Kidney (tissue), 14 donors: Measurements from ENCODE around the gene HPSE. TPM values are rescaled to one million over a fixed set of nuclear protein-coding genes. Genes with fewer than 3 reads are reported as not detected.

ENCODE experiments used
- DNase-seq, 5 donors: peaks; one replicate each; pipeline ENCODE4 v3.0.0-alpha.2; 2013 to 2020
- FAIRE-seq: peaks from 2 replicates; lab custom pipeline; 2012; peaks lifted over from hg19 to GRCh38; lab: Jason Lieb, UNC
- H3K27ac ChIP-seq, 2 donors: one replicate each; pipeline ENCODE4 v1.7.0; 2013; ENCODE audit warnings: low read depth in 2 of 2, low read length in 2 of 2, inconsistent platforms in 1 of 2
- H3K27me3 ChIP-seq: one replicate; pipeline ENCODE4 v1.7.1; 2013; ENCODE audit warnings: low read length, inconsistent platforms; ENCODE audit not compliant: control insufficient read depth, insufficient read depth
- H3K36me3 ChIP-seq, 3 donors: one replicate each; pipeline versions ENCODE4 v1.7.0 to v1.7.1; 2013; ENCODE audit warnings: low read length in 3 of 3, control low read depth in 1 of 3, inconsistent platforms in 1 of 3; ENCODE audit not compliant: insufficient read depth in 3 of 3, control insufficient read depth in 2 of 3
- H3K4me1 ChIP-seq, 3 donors: one replicate each; pipeline versions ENCODE4 v1.7.0 to v1.7.1; 2013; ENCODE audit warnings: low read length in 3 of 3, inconsistent platforms in 1 of 3, low read depth in 1 of 3; ENCODE audit not compliant: control insufficient read depth in 2 of 3, insufficient read depth in 2 of 3
- H3K4me3 ChIP-seq, 3 donors: one replicate each; pipeline versions ENCODE4 v1.7.0 to v1.8.1; 2013; ENCODE audit warnings: low read length in 3 of 3, control low read depth in 1 of 3, inconsistent platforms in 1 of 3
- H3K9ac ChIP-seq, 3 donors: one replicate each; pipeline versions ENCODE4 v1.7.0 to v1.7.1; 2013; ENCODE audit warnings: low read length in 3 of 3, control low read depth in 1 of 3, inconsistent platforms in 1 of 3
- H3K9me3 ChIP-seq, 3 donors: one replicate each; pipeline versions ENCODE4 v1.7.0 to v1.7.1; 2013; ENCODE audit warnings: low read length in 3 of 3, control low read depth in 1 of 3, inconsistent platforms in 1 of 3; ENCODE audit not compliant: control insufficient read depth in 2 of 3, insufficient read depth in 1 of 3
- intact Hi-C: fragments of 100-400 bp; cut with DNase I; formaldehyde crosslinking; loops from one replicate; pipeline ENCODE4 v1.11.1; 2022
- polyA plus RNA-seq: library from polyadenylated mRNA; stranded (reverse); fragments of 350-450 nt; fragmentation: Illumina TruSeq; extraction: RNeasy Lipid Tissue Mini Kit (QIAGEN cat#74804); gene quantifications from one replicate; pipeline ENCODE4 v1.2.3, GENCODE V29; 2014; ENCODE audit warnings: low read depth, low replicate concordance; ENCODE audit not compliant: insufficient read depth
- total RNA-seq: library from RNA; stranded (reverse); fragmentation: NEBNext Ultra II Directional; extraction: Animal tissue kit (Norgen Biotek cat#: 25700); gene quantifications from one replicate; pipeline ENCODE4 v1.2.1, GENCODE V29; 2021
- TF ChIP-seq, protein P1 (sequence below): IDR thresholded peaks from 3 replicates; pipeline ENCODE4 v1.5.1; 2012; ENCODE audit warnings: mild to moderate bottlenecking, moderate library complexity, borderline replicate concordance; ENCODE audit not compliant: insufficient read depth; ENCODE audit errors: extremely low read depth
- donor health status: control.
- donor health status: control.
- donor health status: control.
- donor health status: control.
- donor health status: control.
- donor health status: DM: yes; HTN: yes; CAD: no.
- donor health status: Normal renal cell carcinoma (clear cell type).

The HPSE gene
- total and polyA plus RNA-seq, 2 donors from 2014 or later = 1.9 to 6.8 TPM

DNA sequence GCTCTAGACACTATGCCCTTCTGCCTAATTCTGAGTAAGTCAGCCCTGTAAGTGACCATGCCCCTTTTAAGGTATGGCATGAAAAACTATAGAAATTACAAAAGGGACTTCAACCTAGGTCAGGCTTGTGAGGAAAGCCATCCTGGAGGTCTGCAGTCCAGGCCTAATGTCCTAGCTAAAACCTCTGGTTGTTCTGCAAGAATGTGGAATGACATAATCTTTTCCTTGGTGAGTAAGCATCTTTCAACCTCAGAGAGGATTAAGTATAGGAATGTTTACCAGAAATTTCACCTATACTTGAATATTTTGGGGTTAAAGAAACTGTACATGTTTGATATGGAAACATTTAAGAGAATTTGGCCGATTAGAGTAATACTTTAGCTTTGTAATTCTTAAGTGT is 23.8 kb upstream of the HPSE start:
- Histone ChIP-seq H3K4me1 (peaks cover 0 to 5% (median 0%) of the 10 kb centered on the region in 3 donors), H3K36me3 (no peaks in the 10 kb centered on the region), H3K27ac (no peak overlapping the region), H3K9ac (no peak overlapping the region), H3K4me3 (no peak overlapping the region), H3K27me3 (no peaks in the 10 kb centered on the region), H3K9me3 (no peaks in the 10 kb centered on the region)
- intact Hi-C loops = no loop called here
- TF ChIP-seq, protein P1, sequence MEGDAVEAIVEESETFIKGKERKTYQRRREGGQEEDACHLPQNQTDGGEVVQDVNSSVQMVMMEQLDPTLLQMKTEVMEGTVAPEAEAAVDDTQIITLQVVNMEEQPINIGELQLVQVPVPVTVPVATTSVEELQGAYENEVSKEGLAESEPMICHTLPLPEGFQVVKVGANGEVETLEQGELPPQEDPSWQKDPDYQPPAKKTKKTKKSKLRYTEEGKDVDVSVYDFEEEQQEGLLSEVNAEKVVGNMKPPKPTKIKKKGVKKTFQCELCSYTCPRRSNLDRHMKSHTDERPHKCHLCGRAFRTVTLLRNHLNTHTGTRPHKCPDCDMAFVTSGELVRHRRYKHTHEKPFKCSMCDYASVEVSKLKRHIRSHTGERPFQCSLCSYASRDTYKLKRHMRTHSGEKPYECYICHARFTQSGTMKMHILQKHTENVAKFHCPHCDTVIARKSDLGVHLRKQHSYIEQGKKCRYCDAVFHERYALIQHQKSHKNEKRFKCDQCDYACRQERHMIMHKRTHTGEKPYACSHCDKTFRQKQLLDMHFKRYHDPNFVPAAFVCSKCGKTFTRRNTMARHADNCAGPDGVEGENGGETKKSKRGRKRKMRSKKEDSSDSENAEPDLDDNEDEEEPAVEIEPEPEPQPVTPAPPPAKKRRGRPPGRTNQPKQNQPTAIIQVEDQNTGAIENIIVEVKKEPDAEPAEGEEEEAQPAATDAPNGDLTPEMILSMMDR = no peak
- FAIRE-seq (no peak), DNase-seq (no peak)

DNA sequence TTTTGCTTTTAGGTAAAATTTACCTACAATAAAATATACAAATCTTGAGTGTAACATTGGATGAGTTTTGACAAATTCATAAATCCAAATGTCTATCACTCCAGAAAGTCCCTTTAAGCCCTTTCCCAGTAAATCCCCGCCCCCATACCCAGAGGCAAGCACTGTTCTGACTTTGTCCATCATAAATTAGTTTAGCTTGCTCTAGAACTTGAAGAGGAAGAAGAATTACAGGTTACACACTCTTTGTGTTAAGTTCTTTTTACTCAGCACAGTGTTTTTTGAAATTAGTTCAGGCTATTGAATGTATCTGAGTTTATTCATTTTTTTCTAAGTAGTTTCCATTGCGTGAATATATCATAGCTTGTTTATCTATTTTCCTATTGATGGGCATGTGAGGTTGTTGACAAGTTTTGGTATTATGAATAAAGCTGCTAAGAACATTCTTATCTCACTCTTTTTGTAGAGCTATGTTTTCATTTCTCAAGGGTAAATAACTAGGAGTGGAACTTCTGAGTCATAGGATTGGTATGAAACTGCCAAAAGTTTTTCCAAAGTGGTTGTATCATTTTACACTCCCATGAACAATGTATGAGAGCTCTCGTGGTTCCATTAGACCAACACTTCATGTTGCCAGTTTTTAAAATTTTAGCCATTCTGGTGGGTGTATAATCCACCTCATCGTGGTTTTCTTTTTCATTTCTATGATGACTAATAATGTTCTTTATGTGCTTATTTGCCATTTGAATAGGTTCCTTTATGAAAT is 22.4 kb upstream of the HPSE start:
- no peaks in the 10 kb centered on the region for H3K27me3 ChIP-seq
- no peaks in the 10 kb centered on the region for H3K4me1 ChIP-seq
- intact Hi-C loops = no loop called here
- H3K36me3 ChIP-seq = no peaks in the 10 kb centered on the region
- FAIRE-seq (peak; percentile 54), DNase-seq (peak in 2 of 5 donors; percentile 14 to 33)
- H3K27ac ChIP-seq = peak overlapping the region in 1 of 2 donors; percentile 11
- no peak overlapping the region for H3K9ac ChIP-seq
- no peak overlapping the region for H3K4me3 ChIP-seq
- no peaks in the 10 kb centered on the region for H3K9me3 ChIP-seq
- TF ChIP-seq, protein P1 = no peak

DNA sequence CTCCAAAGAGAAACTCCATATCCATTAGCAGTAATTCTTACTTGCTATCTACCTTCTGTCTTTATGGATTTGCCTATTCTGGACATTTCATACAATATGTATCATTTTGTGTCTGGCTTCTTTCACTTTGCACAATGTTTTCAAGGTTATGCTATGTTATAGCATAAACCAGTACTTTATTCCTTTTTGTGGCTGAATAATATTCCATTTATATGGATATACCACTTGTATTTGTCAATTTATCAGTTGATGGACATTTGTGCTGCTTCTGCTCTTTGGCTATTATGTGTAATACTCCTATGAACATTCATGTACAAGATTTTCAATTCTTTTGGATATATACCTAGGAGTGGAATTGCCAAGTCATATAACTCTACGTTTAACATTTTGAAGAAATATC is 18.9 kb upstream of the HPSE start:
- Histone ChIP-seq H3K27ac (no peak overlapping the region), H3K4me1 (no peaks in the 10 kb centered on the region), H3K9ac (no peak overlapping the region), H3K9me3 (no peaks in the 10 kb centered on the region), H3K36me3 (no peaks in the 10 kb centered on the region), H3K27me3 (no peaks in the 10 kb centered on the region), H3K4me3 (no peak overlapping the region)
- intact Hi-C loops = no loop called here
- TF ChIP-seq, protein P1 = no peak
- no peak for FAIRE-seq
- DNase-seq = no peak

DNA sequence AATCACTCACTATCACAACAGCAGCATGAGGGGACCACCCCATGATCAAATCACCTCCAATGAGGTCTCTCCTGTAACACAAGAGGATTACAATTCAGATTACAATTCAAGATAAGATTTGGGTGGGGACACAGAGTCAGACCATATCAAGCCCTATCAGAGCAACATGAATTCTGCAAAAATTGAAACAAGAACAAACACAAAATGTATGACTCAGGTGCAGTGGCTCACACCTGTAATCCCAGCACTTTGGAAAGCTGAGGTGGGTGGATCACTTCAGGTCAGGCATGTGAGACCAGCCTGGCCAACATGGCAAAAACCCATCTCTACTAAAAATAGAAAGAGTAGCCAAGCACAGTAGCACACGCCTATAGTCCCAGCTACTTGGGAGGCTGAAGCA is 13.4 kb upstream of the HPSE start:
- FAIRE-seq (no peak), DNase-seq (no peak)
- H3K4me1 ChIP-seq = no peaks in the 10 kb centered on the region
- H3K27ac ChIP-seq = no peak overlapping the region
- no peak overlapping the region for H3K4me3 ChIP-seq
- H3K36me3 ChIP-seq = no peaks in the 10 kb centered on the region
- H3K9me3 ChIP-seq = no peaks in the 10 kb centered on the region
- no peaks in the 10 kb centered on the region for H3K27me3 ChIP-seq
- intact Hi-C loops = no loop called here
- TF ChIP-seq, protein P1 = no peak
- no peak overlapping the region for H3K9ac ChIP-seq
